Kidney (tissue), 14 donors: ENCODE measurements around the gene SRCIN1. TPM values are rescaled to one million over a fixed set of nuclear protein-coding genes. Genes with fewer than 3 reads are reported as not detected.

Experiments used
- DNase-seq, 5 donors: peaks; one replicate each; pipeline ENCODE4 v3.0.0-alpha.2; 2013 to 2020
- FAIRE-seq: peaks from 2 replicates; lab custom pipeline; 2012; peaks lifted over from hg19 to GRCh38; lab: Jason Lieb, UNC
- H3K27ac ChIP-seq, 2 donors: one replicate each; pipeline ENCODE4 v1.7.0; 2013; ENCODE audit warnings: low read depth in 2 of 2, low read length in 2 of 2, inconsistent platforms in 1 of 2
- H3K27me3 ChIP-seq: one replicate; pipeline ENCODE4 v1.7.1; 2013; ENCODE audit warnings: low read length, inconsistent platforms; ENCODE audit not compliant: control insufficient read depth, insufficient read depth
- H3K36me3 ChIP-seq, 3 donors: one replicate each; pipeline versions ENCODE4 v1.7.0 to v1.7.1; 2013; ENCODE audit warnings: low read length in 3 of 3, control low read depth in 1 of 3, inconsistent platforms in 1 of 3; ENCODE audit not compliant: insufficient read depth in 3 of 3, control insufficient read depth in 2 of 3
- H3K4me1 ChIP-seq, 3 donors: one replicate each; pipeline versions ENCODE4 v1.7.0 to v1.7.1; 2013; ENCODE audit warnings: low read length in 3 of 3, inconsistent platforms in 1 of 3, low read depth in 1 of 3; ENCODE audit not compliant: control insufficient read depth in 2 of 3, insufficient read depth in 2 of 3
- H3K4me3 ChIP-seq, 3 donors: one replicate each; pipeline versions ENCODE4 v1.7.0 to v1.8.1; 2013; ENCODE audit warnings: low read length in 3 of 3, control low read depth in 1 of 3, inconsistent platforms in 1 of 3
- H3K9ac ChIP-seq, 3 donors: one replicate each; pipeline versions ENCODE4 v1.7.0 to v1.7.1; 2013; ENCODE audit warnings: low read length in 3 of 3, control low read depth in 1 of 3, inconsistent platforms in 1 of 3
- H3K9me3 ChIP-seq, 3 donors: one replicate each; pipeline versions ENCODE4 v1.7.0 to v1.7.1; 2013; ENCODE audit warnings: low read length in 3 of 3, control low read depth in 1 of 3, inconsistent platforms in 1 of 3; ENCODE audit not compliant: control insufficient read depth in 2 of 3, insufficient read depth in 1 of 3
- intact Hi-C: fragments of 100-400 bp; cut with DNase I; formaldehyde crosslinking; loops from one replicate; pipeline ENCODE4 v1.11.1; 2022
- polyA plus RNA-seq: library from polyadenylated mRNA; stranded (reverse); fragments of 350-450 nt; fragmentation: Illumina TruSeq; extraction: RNeasy Lipid Tissue Mini Kit (QIAGEN cat#74804); gene quantifications from one replicate; pipeline ENCODE4 v1.2.3, GENCODE V29; 2014; ENCODE audit warnings: low read depth, low replicate concordance; ENCODE audit not compliant: insufficient read depth
- total RNA-seq: library from RNA; stranded (reverse); fragmentation: NEBNext Ultra II Directional; extraction: Animal tissue kit (Norgen Biotek cat#: 25700); gene quantifications from one replicate; pipeline ENCODE4 v1.2.1, GENCODE V29; 2021
- TF ChIP-seq, protein P1 (sequence below): IDR thresholded peaks from 3 replicates; pipeline ENCODE4 v1.5.1; 2012; ENCODE audit warnings: mild to moderate bottlenecking, moderate library complexity, borderline replicate concordance; ENCODE audit not compliant: insufficient read depth; ENCODE audit errors: extremely low read depth
- donor health status: control.
- donor health status: control.
- donor health status: control.
- donor health status: control.
- donor health status: control.
- donor health status: DM: yes; HTN: yes; CAD: no.
- donor health status: Normal renal cell carcinoma (clear cell type).

The SRCIN1 gene
- total and polyA plus RNA-seq, 2 donors from 2014 or later: 0.34 to 6.1 TPM

DNA sequence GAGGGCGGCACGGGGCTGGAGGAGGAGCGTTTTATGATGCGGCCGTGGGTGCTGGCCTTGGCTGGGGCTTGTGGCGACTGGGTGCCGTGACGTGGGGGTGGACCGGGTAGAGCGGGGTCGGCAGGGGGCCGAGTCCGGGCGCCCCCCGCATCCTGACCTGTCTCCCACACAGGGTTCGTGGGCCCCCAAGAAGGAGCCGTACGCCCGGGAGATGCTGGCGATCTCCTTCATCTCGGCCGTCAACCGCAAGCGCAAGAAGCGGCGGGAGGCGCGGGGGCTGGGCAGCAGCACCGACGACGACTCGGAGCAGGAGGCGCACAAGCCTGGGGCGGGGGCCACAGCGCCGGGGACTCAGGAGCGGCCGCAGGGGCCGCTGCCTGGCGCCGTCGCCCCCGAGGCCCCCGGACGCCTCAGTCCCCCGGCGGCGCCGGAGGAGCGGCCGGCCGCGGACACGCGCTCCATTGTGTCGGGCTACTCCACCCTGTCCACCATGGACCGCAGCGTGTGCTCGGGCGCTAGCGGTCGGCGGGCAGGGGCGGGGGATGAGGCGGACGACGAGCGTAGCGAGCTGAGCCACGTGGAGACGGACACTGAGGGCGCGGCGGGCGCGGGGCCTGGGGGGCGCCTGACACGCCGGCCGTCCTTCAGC is 95.9 kb downstream of the SRCIN1 start:
- TF ChIP-seq, protein P1, sequence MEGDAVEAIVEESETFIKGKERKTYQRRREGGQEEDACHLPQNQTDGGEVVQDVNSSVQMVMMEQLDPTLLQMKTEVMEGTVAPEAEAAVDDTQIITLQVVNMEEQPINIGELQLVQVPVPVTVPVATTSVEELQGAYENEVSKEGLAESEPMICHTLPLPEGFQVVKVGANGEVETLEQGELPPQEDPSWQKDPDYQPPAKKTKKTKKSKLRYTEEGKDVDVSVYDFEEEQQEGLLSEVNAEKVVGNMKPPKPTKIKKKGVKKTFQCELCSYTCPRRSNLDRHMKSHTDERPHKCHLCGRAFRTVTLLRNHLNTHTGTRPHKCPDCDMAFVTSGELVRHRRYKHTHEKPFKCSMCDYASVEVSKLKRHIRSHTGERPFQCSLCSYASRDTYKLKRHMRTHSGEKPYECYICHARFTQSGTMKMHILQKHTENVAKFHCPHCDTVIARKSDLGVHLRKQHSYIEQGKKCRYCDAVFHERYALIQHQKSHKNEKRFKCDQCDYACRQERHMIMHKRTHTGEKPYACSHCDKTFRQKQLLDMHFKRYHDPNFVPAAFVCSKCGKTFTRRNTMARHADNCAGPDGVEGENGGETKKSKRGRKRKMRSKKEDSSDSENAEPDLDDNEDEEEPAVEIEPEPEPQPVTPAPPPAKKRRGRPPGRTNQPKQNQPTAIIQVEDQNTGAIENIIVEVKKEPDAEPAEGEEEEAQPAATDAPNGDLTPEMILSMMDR: no peak
- no peaks in the 10 kb centered on the region for H3K9me3 ChIP-seq
- no peak overlapping the region for H3K9ac ChIP-seq
- H3K4me3 ChIP-seq: no peak overlapping the region
- no peaks in the 10 kb centered on the region for H3K27me3 ChIP-seq
- no peak for FAIRE-seq
- no peaks in the 10 kb centered on the region for H3K36me3 ChIP-seq
- no peak overlapping the region for H3K27ac ChIP-seq
- no peaks in the 10 kb centered on the region for H3K4me1 ChIP-seq
- peak in 4 of 5 donors; percentile 18 to 73 (median 66) for DNase-seq
- intact Hi-C loops: no loop called here

DNA sequence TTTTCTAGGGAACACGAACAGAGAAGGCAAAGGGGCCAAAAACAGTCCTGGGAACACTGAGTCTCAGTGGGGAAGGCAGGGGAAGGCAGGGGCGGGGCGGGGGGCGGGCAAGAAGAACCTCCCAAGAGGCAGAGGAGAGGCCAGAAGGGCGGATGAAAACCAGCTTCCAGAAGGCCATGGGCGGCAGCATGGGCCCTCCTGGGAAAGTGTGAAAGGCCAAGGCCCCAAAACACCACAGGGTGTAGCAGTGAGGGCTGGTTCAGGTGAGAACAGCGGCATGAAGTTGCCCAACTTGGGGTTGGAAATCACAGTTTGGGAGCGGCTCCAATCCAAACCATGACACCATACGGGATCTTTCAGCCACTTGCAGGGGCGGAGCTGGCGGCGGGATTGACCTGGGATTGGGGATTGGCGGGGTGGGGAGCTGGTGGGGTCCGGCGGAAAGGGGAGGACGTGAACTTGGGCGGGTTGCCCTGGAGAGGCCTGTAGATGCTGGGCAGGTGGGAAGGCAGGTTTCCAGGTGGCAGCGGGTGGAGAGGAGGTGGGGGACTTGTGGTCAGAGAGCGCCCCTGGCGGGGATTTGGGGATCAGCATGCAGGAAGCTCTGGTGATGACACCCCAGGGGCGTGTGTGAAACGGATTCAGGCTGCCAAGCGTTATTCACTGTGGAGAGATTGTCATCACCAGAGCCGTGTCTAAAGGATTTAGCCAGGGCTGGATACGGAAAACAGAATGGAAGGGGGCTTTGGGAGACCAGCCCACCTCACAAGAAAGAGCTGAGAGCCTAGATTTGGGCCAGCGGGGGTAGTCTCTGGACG is 96.6 kb downstream of the SRCIN1 start:
- TF ChIP-seq, protein P1: peak; percentile 48
- H3K4me1 ChIP-seq: no peaks in the 10 kb centered on the region
- H3K36me3 ChIP-seq: no peaks in the 10 kb centered on the region
- DNase-seq (peak; percentile 89 to 94 (median 93)), FAIRE-seq (no peak)
- H3K9me3 ChIP-seq: no peaks in the 10 kb centered on the region
- no peak overlapping the region for H3K9ac ChIP-seq
- H3K27ac ChIP-seq: no peak overlapping the region
- H3K4me3 ChIP-seq: peak overlapping the region in 1 of 3 donors; percentile 6
- intact Hi-C loops: no loop called here
- H3K27me3 ChIP-seq: no peaks in the 10 kb centered on the region

DNA sequence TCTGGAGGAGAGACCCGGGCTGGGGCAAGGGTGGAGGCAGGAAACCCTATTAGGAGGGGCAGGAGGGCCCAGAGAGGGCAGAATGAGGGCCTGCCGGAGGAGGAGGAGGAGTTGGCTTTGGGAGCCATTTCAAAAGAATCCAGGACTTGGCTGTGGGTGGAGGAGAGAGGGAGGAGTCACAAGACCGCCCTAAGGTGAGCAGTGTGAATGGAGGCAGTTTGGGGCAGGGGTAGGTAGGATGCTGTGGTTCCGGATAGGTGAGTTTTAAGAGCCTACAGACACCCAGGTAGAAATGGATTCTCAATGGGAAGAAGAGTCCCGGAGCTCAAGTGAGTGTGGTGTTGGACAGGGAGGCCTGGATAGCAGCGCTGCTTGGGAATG is 97.2 kb downstream of the SRCIN1 start:
- Histone ChIP-seq H3K9ac (no peak overlapping the region), H3K4me1 (no peaks in the 10 kb centered on the region), H3K4me3 (no peak overlapping the region), H3K36me3 (no peaks in the 10 kb centered on the region), H3K27ac (no peak overlapping the region), H3K9me3 (no peaks in the 10 kb centered on the region), H3K27me3 (no peaks in the 10 kb centered on the region)
- intact Hi-C loops: no loop called here
- TF ChIP-seq, protein P1: no peak
- FAIRE-seq (no peak), DNase-seq (no peak)
